Stimulated activated CD4-positive, alpha-beta T cell treated with anti-CD3 and anti-CD28 coated beads, Interleukin-15, amount 100 ng/mL, for 24 hours (primary cell): Measurements from ENCODE around the gene RPS6KL1.
A peak's percentile ranks its signal among the peaks of the same experiment; 100 is the strongest.

Source experiments
- DNase-seq: peaks from one replicate; pipeline ENCODE4 v3.0.0-alpha.2; 2020

RPS6KL1 gene

GRCh38 chr14:74881431-74882102, 41.5 kb downstream of the RPS6KL1 start, which contains the start of gene DLST:
DLST (plus strand) TSS chr14:74881916; CDS start chr14:74881954, 38 bp downstream.
- peak; percentile 92 for DNase-seq

GRCh38 chr14:74879427-74880182, 43.5 kb downstream of the RPS6KL1 start:
- no peak for DNase-seq

- peak; percentile 25 for DNase-seq
These were observed 46.8 kb downstream of the RPS6KL1 start, which contains the start of gene PROX2 for GRCh38 chr14:74875941-74876913. PROX2 (minus strand) TSS chr14:74876145; CDS start chr14:74863834, 12,311 bp downstream.

GRCh38 chr14:74875204-74875603, 47.9 kb downstream of the RPS6KL1 start:
- no peak for DNase-seq

GRCh38 chr14:74871819-74872218, 51.2 kb downstream of the RPS6KL1 start:
- DNase-seq: no peak

- DNase-seq: no peak
These were observed 54.3 kb downstream of the RPS6KL1 start for GRCh38 chr14:74868739-74869138.

GRCh38 chr14:74867673-74868072, 55.4 kb downstream of the RPS6KL1 start:
- peak; percentile 69 for DNase-seq

- no peak for DNase-seq
These were observed 56.2 kb downstream of the RPS6KL1 start for GRCh38 chr14:74866708-74867389.

GRCh38 chr14:74865156-74865555, 57.9 kb downstream of the RPS6KL1 start:
- DNase-seq: no peak

GRCh38 chr14:74864198-74864597, 58.9 kb downstream of the RPS6KL1 start:
- no peak for DNase-seq

GRCh38 chr14:74863274-74863673, 59.8 kb downstream of the RPS6KL1 start:
- no peak for DNase-seq

- no peak for DNase-seq
These were observed 61.3 kb downstream of the RPS6KL1 start for GRCh38 chr14:74861734-74862090.

- DNase-seq: peak; percentile 94
These were observed 61.9 kb downstream of the RPS6KL1 start for GRCh38 chr14:74860899-74861733.

GRCh38 chr14:74859757-74860552, 63.1 kb downstream of the RPS6KL1 start:
- no peak for DNase-seq

GRCh38 chr14:74858022-74858421, 65.0 kb downstream of the RPS6KL1 start:
- DNase-seq: no peak

GRCh38 chr14:74856366-74856765, 66.7 kb downstream of the RPS6KL1 start:
- no peak for DNase-seq

- DNase-seq: no peak
These were observed 67.1 kb downstream of the RPS6KL1 start for GRCh38 chr14:74855945-74856344.

GRCh38 chr14:74855021-74855420, 68.0 kb downstream of the RPS6KL1 start:
- DNase-seq: no peak
